HG02870 (cell line): ENCODE results near the gene C1orf174.

Source experiments
- ATAC-seq: cut with Tn5 transposase; IDR thresholded peaks from one replicate; pipeline ENCODE4 v1.9.1; 2021; ENCODE audit warnings: mild to moderate bottlenecking, moderate library complexity; ENCODE audit not compliant: unreplicated experiment

C1orf174 gene

DNA sequence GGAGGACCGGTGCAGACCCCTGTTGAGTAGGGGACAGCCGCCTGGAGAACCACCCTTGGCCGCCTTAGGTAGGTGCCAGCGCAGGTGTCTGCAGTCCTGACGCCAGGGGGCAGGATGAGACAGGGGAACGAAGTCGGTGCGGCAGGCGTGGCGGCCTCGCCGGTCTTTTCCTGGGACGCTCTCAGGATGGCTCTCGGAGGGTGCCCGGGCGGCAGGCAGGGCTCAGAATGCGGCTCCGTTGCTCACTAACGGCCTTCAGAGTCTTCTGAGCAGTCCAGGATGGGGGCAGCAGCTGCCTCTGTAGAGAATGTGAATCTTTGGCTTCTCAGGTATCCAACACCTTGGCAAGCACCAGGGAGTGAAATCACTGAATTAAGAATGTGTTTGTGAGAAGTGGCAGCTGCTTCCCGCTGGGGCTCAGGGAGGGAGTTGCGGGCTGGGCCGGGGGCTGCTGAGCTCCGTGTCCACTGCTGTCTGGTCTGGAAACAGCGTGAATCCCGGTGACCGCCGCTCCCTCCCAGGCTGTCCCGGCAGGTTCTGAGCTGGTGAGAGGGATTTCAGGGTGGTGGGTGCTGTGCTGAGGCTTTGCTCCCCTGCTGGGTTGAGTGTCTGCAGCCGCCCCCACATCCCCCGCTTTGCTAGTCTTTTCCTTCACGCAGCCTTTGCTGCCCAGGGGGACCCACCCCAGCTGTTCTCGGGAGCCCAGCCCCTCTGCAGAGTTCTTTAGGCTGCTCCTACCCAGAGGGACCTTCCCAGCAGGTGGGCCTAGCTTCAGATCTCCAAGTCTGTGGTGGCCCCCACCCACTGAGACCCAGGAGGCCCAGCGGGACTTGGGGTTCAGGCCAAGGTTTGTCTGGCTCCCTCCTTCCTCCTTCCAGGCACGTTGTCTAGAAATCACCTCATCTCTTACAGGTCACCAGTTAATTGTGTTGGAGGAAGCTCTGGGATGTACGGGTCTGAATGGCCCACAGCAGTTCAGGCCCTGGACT is 11.1 kb upstream of the C1orf174 start:
- no peak for ATAC-seq

DNA sequence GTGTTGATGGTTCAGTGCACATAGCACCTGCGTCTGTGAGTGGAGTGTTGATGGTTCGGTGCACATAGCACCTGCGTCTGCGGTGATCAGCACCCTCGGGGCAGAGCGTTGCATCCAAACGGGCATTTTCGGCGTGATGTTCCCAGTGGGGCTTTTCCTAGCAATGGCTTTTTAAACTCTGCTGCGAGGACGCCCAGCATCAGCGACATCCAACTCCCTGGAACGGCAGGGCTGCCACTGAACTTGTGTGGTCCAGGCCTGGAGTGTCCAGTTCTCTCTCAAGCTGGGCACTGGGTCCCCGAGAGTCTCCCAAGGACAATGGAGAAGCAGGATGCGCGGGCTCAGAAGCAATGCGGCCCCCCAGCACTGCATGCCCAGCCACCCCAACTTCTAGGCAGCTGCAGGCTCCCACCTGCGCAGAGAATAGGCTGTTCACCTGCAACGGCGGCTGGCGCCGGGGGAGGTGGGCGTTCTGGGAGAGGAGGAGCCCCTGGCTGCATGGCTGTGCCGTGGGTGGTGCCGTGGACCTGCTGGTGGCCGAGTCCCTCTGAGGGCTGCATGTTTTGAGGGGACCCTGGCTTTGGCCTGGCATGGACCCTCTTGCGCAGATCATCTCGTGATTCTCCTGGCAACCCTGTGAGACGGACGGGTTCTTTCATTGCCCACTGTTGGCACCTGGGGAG is 10.1 kb upstream of the C1orf174 start:
- ATAC-seq: no peak

- ATAC-seq: no peak
Observed at GRCh38 chr1:3909615-3910014, 9.5 kb upstream of the C1orf174 start.

DNA sequence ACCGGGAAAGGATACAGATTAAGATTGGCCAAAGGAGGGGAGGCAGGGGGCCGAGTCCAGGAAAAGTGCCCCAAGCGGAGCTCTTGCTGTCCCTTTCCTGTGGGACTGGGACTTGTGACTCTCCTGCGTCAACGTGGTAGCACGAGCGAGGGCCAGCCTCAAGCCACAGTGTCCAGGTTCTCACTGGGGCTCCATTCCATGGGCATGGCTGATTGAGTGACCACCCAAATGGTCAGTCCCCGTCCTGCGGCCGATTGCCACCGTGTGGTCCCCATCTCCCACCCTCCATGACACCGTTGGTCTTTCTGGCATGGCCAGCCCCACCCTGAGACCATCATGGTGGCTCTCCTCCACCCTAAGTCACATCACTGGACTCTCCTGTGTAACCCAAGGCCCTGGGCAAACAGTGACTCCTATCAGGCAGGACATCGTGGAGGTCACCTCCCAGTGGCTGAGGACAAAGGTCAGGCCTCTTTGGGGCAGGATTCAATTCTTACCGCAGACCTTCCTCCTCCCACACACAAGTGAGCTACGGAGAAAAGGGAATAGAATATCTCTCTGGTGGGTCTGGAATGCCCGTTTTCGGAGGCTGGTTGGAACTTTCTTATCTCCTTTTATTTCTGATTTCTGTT is 8.9 kb upstream of the C1orf174 start:
- ATAC-seq: no peak

DNA sequence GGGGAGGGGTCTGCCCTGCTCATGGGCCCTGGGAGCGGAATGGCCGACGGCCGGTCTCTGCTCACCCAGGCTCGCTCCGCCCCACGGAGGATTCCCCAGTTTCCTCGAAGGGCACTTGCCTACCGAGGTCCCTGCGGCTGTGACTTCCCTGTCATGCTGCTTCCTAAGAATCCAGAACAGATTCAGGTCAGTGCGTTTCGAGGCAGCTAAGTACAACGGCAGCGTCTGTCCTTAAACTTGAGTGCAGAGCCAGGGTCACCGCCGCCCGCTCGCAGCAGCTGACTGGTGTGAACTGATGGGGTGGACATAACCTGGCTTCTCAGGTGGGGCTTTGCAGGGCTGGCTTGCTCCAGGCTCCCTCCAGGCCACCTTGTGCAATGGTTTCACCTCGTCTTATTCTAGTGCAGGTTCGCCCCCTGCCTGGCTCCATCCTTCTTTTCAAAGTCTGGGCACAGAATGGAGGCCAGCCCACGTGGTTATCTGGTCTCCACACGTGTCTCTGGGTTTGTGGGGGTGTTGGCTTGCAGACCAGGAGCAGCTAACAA is 7.6 kb upstream of the C1orf174 start:
- no peak for ATAC-seq

GRCh38 chr1:3907031-3907534 is 7.0 kb upstream of the C1orf174 start:
- no peak for ATAC-seq

DNA sequence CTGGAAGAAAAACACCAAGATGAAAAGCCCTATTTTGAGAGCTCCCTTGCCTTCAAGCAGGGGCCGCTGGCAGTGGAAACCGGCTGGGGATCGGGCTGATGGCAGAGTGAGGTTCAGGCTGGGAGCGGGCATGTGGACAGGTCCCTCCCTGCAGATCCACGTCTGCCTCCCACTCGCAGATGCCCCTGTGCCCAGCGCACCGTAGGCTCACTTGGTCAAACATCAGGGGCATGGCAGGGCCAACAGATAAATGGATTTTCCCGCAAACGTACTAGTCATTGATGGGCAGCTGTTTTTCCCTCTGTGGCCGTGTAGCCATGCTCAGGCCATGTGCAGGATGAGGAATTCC is 6.6 kb upstream of the C1orf174 start:
- no peak for ATAC-seq

DNA sequence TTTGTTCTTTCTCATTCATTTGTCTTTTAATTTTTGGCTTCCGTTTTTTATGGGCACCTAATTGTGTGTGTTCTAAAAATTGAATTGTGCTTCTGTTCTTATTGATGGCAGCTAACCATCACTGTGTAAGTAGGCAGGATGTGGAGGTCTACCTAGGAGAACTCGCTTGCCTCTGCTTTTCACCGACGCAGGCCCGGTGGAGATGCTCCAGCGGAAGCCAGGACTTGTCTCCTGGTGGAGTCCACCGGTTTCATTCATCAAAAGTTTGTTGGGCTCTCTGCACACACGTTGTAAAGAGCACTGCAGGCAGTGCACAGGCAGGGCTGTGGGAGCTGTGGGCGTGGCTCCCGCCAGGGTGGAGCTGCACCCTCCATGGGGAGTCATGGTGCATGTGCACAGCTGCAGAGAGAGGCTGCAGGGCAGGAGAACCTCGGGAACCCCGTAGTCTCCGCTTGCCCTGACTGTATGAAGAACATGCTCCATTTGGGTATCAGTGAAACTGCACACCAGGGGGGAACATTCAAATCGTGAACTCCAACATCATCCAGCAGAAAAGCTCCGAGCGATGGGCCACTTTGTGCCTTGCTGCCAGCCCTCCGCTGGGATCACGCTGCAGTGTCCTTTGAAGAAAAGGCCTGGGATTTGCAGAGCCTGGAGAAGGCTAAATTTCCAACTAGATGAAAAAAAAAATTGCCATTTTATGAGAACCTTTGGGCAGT is 6.0 kb upstream of the C1orf174 start:
- no peak for ATAC-seq

DNA sequence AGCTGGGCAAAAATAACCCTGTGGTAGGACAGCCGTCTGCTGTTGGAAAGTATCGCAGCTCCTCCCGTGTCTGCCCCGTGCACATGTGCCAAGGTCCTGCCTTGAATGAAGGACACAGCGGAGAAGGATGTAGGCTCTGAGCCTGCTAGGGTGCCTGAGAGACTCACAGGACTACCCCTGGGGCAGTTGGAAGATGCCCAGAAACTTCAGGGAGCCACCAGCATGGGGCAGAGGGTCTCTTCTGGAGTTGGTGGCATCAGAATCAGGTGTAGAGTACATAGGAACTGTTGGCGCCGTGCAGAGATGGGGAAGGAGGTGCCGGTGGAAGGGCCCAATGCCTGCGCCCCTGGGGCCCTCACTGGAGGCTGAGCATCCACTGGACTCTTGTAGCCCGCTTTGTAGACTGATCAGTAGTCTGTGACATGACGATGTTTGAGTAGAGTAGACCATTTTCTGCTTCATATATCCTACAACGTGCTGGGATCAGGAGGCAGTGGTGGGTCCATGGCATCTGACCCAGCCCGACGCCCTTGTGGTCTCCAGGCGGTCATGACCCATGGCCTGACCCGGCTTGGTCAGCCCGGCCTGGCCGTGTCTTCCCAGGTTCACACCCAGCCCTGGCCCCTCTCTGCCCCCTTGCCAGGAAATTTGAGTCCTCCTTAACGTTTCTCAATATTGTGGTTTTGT is 5.3 kb upstream of the C1orf174 start:
- ATAC-seq: no peak

- ATAC-seq: no peak
Observed at GRCh38 chr1:3904843-3905185, 4.7 kb upstream of the C1orf174 start.

GRCh38 chr1:3904006-3904842 is 4.2 kb upstream of the C1orf174 start:
- no peak for ATAC-seq

GRCh38 chr1:3903141-3904005 is 3.3 kb upstream of the C1orf174 start:
- ATAC-seq: no peak

- ATAC-seq: no peak
Observed at GRCh38 chr1:3902571-3903091, 2.6 kb upstream of the C1orf174 start.

DNA sequence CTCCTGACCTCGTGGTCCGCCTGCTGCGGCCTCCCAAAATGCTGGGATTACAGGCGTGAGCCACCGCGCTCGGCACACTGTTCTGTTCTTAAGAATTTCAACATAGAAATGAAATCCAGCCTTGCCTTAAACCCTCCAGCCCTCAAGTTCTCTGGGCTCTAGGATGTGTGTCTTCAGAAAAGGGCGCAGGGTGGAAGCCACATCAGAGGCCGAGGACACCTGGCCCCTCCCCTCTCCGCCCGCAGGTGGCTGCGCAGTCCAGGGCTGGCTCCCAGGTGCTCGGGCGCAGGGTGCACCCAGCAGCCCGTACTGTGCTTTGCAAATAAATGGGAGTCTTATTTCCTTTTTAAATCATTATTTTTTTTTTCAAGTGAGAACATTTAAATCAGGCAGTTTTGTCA is 2.0 kb upstream of the C1orf174 start:
- ATAC-seq: no peak

DNA sequence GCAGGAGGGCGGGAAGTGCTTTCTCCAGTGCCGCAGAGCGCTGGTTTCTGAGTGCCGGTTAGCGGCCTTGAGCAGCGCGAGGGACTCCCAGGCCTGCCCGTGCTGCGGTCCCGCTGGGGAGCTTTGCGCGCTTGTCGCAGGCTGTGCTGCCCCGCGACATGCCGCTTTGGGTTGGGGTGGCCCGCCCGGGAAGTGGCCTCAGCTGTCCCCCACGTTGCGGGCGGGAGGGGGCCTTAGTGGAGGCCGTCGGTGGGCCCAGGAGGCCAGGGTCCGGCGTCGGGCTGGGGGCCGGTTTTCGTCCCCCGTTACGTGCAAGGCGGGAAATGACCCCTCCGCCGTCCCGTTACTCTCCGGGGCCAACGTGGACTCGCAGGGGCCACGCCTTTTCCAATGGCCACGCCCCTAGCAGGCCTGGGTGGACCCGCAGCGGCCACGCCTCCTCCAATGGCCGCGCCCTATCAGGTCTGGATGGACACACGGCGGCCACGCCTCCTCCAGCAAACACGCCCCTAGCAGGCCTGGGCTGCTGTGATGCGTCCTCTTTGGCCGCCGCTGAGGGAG is 977 bp upstream of the C1orf174 start:
- peak; percentile 50 for ATAC-seq

DNA sequence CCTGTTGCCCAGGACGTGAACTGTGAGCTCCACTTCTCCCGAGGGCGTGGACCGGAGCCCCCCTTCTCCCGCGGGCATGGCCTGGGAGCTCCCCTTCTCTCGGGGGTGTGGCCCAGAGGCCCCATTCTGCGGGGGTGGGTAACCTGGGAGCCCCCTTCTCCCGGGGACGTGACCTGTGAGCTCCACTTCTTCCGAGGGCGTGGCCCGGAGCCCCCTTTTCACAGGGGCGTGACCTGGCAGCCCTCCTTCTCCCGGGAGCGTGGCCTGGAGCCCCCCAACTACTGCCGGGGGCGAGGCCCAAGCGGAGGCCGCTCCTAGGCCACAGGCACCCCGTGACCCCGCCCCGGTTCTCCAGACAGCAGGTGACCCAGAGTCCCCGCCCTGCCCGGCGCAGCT is 320 bp downstream of the C1orf174 start:
- ATAC-seq: no peak

DNA sequence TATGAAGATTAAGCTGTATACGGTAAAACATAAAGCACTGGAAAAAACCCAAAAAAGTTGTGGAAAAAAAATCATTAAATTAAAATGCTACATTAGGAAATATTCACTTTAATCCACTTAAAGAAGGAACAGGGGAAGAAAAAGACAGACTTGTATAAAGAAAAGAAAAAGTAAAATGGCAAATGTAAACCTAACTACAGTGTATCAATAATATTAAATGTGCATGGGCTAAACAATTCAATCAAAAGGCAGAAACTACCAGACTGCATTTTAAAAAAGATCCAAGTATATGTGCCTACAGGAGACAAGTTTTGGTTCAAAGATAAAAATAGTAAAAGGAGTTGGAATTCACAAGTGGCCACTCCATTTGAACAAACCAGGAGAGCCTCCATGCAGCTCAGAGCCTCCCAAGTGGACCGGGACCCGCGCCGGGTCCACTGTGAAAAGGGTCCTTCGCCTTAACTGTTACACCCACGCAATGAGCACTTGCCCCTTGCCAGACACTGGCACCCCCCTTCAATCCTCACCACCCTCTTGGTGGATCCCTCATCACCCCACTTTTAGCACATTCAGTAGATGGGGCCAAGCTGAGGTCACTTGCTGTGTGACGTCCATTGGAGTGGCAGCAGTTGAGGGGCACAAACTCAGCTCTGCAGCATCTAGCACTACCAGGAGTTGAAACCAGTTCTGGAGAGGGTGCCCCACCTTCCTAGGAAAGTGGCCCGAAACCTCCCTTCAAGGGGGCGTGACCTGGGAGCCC is 898 bp downstream of the C1orf174 start:
- ATAC-seq: no peak
